Measurements from ENCODE around the gene VAPA.
"Not testable (repeated sequence)": the region's sequence is repeated elsewhere in the genome, so short reads cannot be mapped to it uniquely, and the experiment has no call there.

VAPA gene

DNA sequence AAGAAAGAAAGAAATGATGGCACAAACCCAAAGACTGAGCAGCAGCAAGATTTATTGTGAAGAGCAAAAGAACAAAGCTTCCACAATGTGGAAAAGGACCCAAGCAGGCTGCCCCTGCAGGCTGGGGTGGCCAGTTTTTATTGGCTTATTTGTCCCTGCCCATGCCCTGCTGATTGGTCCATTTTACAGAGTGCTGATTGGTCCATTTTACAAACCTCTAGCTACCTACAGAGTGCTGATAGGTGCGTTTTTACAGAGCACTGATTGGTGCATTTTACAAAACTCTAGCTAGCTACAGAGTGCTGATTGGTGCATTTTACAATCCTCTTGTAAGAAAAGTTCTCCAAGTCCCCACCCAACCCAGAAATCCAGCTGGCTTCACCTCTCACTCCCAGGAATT is 1.5 kb upstream of the VAPA start:
- in situ Hi-C loops (cut with HindIII; ENCODE audit: low sequenced_read_pairs): not testable (repeated sequence)

DNA sequence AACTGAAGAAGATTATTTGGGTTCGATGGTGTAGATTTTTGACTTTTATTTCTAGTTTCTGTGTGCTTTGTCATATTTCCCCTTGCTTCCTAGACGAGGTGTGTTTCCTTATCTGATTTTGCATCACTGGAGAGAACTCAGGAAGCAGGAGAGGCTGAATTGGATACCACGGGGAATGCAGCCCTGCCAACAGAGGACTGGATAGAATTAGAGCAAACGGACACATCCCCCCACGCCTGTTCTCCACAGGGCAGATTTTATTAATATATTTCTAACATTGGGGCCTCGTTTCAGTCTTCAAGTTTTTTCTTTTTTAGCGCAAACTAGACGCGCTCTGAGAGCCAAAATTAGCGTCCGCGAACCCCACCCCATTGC is 678 bp upstream of the VAPA start:
- in situ Hi-C loops (cut with HindIII; ENCODE audit: low sequenced_read_pairs): no loop called here

DNA sequence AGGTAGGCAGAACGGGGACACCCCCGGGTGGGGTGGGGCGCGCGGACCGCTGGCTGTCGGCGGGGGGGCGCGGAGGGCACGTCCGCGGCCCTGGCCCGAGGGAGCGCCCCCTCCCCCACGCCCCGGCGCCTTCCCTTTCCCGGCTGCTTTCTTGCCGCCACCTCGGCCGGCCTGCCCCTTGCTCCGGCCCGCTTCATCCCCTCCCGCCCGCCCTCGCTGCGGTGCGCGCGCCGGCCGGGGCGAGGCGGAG is 443 bp downstream of the VAPA start:
- in situ Hi-C loops (cut with HindIII; ENCODE audit: low sequenced_read_pairs): no loop called here

DNA sequence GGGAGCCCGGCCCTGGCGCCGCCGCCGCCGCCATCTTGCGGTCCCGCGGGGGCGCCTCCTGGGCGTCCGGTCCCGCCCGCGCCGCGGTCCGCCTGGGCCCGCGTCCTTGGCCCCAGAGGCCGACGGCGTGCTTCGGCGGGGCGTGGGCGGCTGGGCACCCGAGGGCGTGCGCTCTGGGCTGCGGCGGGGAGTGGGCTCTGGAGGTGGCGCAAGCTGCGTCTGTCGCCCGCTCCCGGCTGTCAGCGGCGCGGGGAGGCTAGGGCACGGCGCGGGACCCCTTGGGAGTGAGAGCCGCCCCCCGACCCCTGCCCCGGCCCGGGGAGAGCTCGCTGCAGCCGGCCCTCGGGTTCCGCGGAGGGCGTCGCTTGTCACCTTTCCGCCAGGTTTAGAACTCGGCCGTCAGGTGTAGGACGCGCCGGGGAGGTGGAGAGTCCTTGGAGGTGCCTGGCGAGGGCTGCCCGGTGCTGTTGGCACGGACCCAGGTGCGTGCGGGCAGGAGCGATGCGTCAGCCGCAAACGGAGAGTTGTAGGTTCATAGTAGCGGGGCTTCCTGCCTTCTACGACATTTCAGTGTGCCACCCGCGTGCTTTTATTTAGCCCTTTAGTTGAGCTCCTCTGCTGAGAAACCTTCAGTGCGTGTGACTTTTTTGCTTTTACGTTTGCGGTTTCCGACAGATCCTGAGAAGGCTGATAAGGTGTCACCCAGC is 921 bp downstream of the VAPA start:
- in situ Hi-C loops (cut with HindIII; ENCODE audit: low sequenced_read_pairs): no loop called here

DNA sequence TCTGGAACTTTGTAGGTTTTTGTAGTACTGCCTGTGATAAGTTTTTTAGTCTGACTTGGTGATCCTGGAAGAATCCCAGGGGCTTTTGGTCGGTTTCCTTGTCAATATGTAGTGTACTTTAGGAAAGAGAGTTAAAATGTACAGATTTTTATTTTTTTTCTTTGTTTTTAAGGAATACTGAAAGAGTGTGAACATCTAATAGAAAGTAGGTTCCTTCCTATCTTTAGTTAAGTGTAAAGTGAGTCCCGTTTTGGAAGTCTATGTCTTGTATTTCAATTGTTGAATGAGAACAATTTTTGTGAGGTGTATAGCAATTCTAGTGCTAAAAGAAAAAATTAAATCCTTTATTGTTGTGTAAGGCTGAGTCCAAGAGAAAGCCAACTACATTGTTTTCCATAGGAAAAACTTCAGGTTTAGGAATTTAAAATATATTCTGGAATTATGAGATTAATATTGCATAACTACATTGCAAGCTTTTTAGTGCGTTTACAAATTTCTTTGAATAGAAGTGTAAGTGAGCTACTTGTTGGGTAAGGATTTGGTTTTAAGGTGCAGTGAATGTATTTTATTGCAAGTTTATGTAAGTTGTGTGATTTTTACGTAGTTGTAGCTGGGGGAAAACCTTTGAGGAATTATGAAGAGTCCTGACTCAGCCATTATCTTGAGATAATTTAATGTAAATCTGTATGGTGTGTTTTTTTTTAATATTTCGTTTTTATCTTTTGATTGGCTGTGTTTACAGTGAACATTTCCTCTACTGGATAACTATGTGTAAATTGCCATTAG is 1.7 kb downstream of the VAPA start:
- in situ Hi-C loops (cut with HindIII; ENCODE audit: low sequenced_read_pairs): no loop called here

DNA sequence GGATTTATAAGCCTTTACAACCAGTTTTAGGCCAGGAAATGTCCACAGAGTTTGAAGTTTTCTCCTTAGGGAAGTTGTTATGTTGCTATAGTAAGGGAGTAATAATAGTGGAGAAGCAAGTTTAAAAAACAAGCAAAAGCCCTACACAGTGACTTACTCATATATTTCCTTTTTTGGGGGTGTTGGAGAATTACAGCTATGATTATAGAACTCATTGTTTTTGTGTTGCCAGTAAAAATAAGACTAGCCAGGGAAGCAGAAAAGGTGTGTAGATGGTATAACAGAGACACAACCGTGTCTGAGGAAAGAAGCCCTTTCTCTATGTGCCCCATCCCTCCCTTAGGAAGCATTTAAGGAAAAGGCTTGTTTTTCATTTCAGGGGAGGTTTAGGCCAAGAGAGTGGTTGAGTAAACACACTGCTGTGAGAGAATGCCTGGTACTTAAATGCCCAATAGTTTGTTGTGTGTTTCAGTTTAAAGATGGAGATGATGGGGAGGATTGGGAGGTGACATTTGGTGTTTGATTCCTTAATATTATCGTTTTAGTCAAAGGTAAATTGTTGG is 2.3 kb downstream of the VAPA start:
- in situ Hi-C loops (cut with HindIII; ENCODE audit: low sequenced_read_pairs): no loop called here

DNA sequence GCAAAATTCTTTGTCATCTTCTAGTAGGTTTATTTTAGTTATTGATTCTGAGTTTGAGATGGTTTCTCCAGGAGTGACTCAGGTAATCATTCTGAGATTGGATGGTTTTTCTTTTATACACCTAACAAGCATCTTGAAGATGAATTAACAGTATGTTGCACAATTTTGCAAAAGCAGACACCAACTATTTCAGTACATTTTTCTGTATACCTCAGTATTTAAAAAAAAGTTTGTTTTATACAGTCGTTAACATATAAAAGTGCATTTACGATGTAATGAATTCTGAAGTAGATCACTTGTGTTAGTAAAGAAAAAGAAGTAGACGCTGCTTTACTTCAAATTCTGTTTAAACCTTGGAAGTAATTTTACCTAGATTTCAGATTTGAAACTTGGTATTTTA is 3.0 kb downstream of the VAPA start:
- in situ Hi-C loops (cut with HindIII; ENCODE audit: low sequenced_read_pairs): no loop called here

DNA sequence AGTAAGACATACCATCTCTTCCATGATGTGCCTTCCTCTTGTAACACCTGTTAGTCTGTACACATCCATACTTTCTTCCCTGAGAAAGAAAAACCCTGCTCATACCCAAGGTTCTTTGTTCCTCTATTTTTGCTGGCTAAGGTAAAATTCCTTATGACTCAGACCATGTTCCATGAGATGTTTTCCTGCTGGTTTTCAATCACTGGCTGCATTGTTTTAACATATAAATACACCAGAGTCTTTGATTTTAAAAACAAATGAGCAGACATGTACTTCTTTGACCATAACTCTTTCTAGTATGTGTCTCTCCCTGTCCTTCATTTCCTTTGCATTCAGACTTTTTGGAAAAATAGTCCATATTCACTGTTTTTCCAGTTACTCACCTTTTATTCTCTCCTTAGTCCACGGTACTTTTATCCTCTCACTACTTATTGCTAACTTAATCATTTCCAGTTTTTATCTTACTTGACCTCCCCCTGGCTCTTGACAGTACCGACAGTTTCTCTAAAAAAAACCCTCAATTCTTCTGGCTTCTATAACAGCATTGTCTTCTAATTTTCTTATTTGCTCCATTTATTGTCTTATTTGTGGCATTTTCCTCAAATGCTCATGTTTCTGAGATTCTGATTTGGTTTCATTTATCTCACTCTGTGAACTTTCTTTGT is 4.3 kb downstream of the VAPA start:
- in situ Hi-C loops (cut with HindIII; ENCODE audit: low sequenced_read_pairs): no loop called here

DNA sequence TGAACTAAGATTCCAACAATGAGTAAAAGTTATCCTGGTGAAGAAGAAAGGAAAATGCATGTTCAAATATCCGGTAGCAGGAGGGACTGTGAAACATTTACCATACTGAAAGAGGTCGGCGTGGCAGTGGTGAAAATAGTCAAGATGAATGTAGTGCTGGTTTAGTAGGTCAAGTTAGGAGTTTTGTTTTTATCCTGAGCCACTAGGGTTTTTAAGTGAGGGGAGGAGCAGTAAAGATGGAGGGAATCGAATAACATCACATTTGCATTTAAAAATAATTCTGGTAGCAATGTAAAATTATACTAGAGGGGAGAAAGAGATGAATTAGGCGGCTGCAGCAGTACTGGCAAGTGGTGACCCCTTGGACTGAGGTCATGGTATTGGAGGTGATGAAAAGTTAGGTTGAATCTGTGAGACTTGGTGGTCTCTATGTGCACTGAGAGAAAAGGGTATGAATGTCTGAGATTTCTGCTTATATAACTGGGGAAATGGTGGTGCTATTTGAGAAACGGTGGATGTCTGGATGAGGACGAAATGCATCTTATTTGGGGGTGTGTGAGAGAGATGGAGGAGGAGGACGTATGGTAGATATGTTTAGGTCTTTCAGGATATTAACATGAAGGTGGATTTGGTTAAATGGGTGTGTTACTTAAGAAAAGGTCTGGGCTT is 5.9 kb downstream of the VAPA start:
- in situ Hi-C loops (cut with HindIII; ENCODE audit: low sequenced_read_pairs): no loop called here

DNA sequence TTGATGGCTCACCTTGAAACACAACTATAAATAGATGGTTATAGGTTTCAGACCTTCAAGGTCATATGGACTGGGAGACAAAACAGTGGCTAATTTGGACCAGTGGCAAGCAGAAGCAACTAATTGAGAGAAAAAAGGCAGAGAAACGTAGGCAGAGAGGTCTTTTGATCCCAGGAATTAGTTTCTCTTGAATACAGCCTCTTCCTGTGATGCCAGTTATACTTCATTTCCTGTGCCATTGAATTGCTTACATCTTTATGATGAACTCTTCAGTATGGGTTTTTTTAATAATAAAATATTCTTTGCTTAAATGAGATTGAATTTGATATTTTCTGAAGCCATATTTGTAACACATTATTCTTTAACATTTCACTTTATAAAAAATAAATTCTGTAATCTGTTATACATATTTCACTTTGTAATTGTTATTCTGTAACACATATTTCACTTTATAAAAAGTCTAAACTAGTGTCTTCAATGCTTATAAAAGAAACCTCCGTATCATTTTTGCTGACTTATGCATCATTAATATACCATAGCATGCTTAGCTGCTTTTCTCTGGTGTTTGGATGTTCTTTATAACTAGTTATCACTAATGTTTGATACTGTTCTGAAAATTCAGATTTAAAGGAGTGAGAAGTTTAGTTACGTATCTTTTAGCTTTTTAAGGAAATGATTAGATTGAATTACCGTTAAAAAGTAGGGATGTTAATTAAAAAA is 8.9 kb downstream of the VAPA start:
- in situ Hi-C loops (cut with HindIII; ENCODE audit: low sequenced_read_pairs): no loop called here

DNA sequence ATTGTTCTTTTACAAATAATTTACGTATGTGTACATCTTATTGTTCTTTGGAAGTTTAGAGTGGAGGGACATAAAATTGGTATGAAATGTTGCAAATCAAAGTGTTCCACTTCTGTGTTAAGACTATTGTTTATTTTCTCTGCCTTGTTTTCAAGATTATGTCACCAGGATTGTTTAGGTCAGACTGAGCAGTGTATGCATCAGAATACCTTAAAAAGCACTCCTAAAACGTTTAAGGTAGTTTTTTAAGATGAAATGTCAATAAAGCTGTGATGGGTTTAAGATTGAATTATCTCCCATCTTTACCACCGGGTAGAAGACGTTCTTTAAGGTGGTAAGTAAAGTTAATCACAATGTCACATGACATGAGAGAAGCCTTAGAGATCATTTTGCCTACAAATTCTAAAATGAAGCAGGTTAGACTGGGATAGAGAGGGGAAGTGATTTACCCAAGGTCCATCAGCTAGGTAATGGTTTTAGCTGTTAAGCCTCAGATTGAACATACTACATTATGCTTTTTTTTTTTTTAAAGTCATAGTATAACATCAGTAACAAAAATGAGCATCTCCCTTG is 10.6 kb downstream of the VAPA start:
- in situ Hi-C loops (cut with HindIII; ENCODE audit: low sequenced_read_pairs): no loop called here

DNA sequence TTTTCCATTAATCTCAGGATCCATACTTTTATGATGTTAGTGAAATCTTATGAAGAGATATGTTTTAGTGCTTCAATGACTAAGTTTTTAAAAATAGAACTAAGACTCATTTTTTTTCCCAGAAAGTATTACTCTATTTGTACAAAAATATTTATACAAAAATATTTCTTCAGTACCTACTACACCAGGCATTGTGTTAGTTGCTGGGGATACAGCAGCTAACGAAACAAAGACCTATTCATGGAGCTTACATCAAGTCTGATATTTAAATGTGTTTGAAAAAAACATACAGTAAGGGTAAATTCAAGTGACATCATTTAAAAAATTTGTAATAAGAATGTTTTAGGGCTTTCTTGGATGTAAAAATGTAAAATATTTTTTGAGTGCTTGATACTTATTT is 11.6 kb downstream of the VAPA start:
- in situ Hi-C loops (cut with HindIII; ENCODE audit: low sequenced_read_pairs): no loop called here

DNA sequence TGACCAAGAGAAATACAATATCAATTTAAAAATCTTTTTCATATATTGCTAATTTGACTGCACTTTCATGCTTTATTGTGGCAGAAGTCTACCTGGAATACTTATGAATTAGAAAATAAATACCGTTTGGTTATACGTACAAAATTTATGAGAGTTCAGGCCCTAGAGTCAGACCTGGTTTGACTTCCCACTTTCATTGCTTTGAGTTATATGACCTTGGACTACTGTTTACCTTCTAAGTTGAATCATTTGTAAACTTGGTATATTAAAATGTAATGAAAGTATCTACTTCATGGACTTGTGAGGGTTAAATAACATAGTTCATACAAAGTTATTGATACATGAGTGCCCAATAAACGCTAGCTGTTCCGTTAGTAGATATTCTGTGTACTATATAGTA is 12.0 kb downstream of the VAPA start:
- in situ Hi-C loops (cut with HindIII; ENCODE audit: low sequenced_read_pairs): no loop called here

DNA sequence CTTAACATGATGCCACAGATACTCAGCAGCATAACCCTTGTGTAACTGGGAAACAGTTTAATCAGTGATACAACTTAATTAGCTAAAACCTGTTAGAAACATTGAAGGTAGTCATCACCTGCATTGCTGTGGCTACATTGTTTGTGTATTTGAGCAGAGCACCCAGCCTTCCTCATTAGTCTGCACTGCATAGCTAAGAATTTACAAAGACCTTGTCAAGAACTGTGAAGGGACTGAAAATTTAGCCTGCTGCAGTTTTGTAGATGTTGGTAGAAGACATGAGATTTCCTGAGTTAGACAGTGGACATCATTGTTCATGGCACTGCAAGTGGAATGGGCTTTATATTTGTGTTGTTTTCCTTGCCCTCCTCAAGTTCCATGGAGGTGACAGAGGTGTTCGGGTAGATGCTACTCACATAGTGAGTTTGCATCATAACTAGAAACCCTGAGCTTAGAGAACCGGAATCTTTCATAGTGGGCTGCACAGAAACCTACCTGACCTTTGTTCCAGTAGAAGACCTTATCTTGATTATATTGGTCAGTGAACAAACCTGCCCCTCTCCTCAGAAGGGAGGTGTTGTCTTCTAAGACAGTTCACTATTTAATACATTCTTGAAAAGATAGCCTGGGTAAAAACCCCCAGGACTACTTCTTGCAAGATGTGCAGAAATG is 12.5 kb downstream of the VAPA start:
- in situ Hi-C loops (cut with HindIII; ENCODE audit: low sequenced_read_pairs): no loop called here

DNA sequence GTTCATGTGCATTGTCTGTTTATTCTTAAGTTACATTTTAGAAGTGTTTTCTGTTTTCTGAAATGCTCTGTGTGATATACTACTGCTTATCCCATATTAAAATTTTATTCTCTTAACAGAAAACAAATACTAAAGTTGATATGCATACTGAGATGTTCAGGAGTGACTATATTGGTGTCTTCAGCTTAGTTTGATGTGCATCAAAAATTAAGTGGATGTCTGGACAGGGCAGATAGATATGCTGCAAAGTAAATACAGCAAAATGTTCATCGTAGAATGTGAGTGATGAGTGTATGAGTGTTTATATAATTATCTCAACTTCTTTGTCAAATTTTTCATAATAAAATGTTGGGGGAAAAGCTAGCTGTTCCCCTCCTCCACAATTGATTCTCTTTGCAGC is 13.2 kb downstream of the VAPA start:
- in situ Hi-C loops (cut with HindIII; ENCODE audit: low sequenced_read_pairs): no loop called here

DNA sequence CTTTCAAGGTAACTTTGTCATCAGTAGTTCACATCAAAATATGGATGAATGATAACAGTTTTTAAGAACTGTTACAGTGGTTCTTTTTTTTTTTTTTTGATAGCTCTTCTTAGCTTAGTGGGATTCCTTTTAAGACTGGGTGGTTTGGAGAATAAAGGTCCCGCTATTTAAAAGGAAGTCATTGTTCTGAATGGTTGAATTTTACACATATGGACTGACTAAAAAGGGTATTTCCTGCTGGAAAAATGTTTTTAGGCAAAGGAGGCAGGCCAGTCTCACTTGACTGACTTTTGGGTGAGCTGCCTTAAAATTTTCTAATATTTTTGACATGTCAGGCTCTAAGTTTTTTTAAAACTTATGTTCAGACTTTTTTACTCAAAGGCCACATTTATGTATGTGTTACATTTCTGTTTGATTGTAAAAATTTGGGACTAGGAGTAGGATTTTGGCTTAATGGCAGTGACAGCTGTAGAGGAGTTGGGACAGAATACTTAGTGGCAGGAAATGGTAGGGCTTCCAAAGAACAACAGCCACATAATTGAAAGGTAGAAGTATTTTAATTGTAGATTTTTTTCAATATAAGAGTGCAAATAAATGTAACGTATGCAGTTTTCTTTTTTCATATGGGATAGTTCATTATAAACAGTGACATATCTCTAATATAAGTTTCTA is 13.7 kb downstream of the VAPA start:
- in situ Hi-C loops (cut with HindIII; ENCODE audit: low sequenced_read_pairs): no loop called here

DNA sequence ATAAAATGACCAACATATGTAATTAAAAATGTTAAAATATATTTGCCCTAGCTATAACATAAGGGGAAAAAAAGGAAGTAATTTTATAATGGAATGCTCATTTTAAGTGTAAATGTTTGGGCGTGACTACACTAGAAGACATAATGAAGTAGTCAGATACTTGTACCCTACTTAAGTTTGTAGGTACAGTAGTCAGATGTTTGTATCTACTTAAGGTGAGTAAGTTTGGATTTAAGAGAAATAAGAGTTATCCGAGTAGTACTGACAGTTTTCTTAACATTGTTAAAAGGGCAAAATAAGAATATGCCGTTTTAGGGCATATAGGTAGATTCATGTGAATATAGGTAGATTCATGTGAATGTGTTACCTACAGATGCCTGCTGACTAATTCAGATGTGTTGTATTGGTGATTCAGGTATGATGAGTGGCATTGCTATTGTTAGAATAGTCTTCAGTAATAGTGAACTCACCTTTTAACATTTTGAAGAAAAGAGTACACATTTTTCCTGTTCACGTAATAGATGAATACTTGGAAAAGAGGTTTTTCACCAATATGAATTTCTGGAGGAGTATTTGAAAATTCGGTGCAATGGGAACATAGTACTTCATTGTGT is 14.9 kb downstream of the VAPA start:
- in situ Hi-C loops (cut with HindIII; ENCODE audit: low sequenced_read_pairs): no loop called here

DNA sequence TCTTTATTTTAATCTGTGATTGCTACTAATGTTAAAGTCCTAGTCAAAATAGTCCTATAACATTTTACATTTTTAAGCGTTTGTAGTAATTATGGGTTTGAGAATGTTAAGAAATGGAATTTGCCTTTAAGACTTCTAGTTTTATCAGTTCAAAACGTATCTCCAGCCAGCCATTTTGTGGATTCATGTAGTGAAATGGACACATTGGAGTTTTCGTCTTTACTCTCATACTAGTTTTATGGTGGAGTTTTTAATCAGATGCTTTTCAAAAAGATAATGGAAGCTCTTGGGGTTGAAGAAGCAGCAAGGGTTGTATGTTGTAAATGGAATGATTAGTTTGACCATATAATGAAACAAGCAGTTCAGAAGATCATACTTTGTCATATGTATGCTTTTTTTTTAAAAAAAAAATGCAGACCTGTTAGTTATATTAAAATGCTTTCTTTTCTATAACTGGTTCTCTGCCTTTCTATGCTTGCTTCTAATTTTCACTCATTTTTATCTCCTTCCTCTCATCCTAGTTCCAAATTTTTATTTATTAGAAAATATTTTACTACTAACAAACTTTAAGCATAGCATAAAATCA is 16.6 kb downstream of the VAPA start:
- in situ Hi-C loops (cut with HindIII; ENCODE audit: low sequenced_read_pairs): no loop called here

DNA sequence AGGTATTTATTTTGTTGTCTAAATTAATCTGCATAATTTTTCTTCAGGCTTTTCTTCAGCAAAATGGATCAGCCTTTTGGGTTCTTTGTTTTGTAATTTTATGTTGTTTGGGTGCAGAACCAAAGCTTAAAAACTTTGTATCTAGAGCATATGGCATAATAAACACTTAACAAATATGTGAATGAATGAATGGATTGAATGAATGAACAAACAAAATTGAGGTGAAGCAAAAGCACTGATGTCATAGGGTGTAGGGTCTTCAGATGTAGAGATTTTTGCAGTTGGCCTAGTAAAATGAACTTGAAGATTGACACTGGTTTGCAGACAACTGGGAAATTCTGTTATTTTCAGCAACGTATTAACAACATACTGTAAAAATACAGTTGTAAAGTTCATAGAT is 17.3 kb downstream of the VAPA start:
- in situ Hi-C loops (cut with HindIII; ENCODE audit: low sequenced_read_pairs): no loop called here

All from endothelial cell of hepatic sinusoid (primary cell).